Midbrain (tissue), 1 donor: ENCODE data around the gene POGZ.
A peak's percentile ranks its signal among the peaks of the same experiment; 100 is the strongest.
"Not testable (repeated sequence)": the region's sequence is repeated elsewhere in the genome, so short reads cannot be mapped to it uniquely, and the experiment has no call there.

Experiments
- DNase-seq: peaks from one replicate; lab custom pipeline; 2025; lab: John Stamatoyannopoulos, UW

POGZ gene

DNA sequence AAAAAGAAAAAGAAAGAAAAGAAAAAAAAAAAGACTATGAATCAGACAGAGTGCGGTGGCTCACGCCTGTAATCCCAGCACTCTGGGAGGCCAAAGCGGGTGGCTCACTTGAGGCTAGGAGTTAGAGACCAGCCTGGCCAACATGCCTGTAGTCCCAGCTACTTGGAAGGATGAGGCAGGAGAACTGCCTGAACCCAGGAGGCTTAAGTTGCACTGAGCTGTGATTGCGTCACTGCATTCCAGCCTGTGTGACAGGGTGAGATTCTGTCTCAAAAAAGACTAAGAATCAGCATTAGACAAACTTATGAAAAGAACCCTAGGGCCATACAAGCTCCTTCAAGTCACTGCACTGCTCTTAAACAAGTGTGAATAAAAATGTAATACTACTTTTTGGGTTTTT is 43.1 kb downstream of the POGZ start:
- DNase-seq: no peak

DNA sequence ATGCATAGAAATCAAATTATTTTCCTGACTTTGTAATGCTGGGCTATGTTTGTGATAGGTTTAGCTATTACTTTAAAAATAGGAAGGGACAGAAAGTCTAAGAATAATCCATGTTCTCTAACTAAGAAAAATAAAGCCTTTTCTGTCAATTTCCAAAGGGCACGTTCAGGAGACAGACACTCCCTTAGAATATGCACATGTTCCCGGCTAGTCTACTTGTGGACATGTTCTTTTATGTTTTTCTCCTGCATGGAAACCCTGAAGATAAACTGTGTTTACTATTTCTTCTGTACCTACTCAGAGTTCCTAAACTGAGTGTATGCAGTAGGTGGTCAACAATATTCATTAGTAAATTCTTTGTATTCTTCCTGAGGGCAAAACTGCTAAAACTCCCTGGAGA is 47.4 kb downstream of the POGZ start:
- no peak for DNase-seq

DNA sequence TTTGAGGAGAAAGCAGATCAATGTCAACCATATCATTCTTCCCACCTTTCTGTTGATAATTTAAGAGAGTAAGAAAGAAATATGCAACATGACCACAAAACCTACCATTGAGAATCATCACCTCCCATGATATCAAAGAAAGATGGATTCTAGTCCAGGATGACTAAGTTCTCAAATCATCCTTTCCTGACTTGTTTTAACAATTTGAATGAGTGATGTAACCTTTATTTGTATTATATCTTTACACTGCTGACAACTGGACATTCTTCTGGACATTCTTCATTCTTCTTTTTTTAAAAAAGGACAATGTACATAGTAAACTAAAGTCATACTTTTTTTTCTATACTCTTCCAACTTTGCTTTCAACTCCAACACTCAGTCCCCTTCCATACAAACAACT is 50.4 kb downstream of the POGZ start:
- DNase-seq: no peak

DNA sequence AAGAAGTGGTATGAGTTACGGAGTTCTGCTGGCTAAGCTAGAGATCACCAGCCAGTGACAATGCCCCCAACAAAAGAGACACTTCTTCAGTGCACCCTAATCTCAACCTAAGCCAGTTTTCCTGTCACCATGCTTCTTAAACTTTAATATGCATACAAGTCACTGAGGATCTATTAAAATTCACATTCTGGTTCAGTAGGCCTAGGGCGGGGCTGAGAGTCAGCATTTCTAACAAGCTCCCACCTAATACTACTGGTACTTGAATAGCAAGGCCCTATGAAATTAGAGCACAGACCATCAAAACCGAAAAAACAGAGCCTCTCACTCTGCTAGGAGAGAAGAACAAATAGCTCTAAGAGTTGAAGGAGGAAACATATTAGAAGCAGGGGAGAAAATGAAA is 52.0 kb downstream of the POGZ start:
- DNase-seq: no peak

DNA sequence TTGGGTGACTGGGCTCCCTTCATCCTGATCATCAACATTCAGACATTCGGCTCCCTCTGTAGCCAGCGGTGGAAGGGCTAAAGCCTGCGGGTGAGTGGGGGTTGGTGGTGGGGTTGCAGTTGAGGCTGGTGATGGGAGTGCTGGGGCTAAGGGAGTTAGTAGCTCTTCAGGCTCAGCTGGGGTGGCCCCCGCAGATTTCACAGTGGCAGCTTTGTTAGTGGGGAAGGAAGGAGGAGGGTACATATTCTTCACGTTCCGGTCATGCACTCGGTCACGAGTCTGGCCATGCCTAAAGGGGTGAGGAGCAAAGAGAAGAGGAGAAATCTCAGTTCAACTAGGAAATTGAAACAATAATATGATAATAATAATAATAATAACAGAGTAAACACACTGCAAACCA is 53.1 kb downstream of the POGZ start:
- peak; percentile 9 for DNase-seq

DNA sequence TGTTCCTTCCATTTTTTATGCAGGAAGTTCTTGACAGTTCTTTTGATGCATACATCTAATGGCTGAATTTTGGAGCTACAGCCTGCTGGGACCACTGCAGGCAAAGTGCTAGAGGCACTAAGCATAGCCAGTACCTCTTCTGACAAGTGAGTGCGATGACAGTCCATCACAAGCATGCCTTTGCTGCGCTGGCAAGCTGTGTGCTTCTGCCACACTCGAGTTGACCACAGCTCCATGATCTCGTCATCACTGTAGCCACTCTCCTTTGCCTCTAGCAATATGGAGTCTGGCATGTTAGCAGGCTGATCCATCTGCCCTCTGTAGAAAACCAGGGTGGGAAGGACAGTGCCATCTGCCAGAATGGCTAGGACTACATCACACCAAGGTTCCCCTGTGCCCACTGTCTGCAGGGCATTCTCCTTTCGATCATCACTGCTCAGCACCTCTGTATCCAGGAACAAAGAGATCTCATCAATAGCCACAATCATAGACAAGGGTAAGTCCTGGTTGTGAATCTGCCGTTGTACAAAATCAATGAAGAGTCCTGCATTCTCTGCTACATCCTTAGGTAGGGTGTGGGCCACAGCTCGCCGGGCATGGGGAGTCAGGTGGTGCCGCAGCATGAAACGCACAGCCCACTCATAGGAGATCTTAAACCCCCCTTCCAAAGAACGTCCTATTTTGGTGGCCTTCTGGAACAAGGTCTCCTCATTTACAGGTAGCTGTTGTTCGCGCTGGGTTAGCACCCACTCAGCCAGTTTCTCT is 53.9 kb downstream of the POGZ start:
- no peak for DNase-seq

DNA sequence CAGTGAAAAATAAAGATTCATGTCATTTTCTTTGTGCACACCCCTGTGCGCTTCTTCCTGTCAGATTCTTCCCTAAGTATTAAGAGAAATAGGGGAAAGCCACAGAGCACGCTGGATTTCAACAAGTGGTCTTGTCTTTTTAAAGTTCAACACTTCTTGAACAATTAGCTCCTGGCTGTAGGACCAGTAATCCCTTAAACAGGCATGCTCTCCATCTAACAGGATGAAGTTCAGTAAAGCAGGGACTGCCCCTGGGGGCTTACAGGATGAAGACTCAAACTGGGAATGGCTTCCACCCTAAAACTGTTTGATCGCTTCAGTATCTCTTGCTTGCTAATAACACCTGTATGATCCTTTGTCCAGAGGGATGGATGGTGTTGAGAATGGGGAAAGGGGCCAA is 55.7 kb downstream of the POGZ start:
- DNase-seq: no peak

DNA sequence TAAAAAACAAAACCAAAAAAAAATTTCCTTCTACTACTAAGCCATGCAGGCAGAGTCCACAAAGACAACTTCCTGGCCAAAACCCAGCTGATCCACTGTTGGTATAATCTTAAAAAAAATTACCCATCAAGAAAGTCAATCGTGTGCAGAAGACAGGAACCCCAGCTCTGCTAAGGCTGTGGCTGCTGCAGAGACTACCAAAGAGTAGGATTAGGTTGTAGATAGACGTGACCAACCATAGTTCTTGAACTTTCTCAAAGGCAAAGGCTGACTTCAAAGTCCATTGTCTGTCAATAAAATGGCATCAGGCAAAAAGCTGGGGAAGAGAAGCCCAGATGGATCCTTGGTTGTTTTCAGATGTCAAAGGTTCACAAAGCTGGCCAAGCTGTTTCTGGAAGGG is 56.5 kb downstream of the POGZ start:
- no peak for DNase-seq

DNA sequence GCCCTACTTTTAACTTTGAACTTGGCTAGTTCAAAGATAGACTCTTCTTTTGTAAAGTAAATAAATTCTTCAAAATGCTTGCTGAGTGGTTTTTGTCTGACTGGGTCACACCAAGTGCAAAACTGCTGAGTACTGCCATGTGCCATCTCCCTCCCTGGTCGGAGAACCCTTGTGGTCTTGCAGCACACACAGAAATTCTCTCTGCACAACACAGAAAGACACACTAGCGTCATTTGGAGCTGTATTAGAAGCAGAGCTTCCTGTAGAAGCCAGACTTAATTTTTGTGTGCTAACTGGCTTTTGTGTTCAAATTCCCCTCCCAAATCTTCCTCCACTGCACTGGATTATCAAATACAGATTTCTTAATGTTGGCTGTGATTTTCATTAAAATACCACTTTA is 57.4 kb downstream of the POGZ start:
- DNase-seq: no peak

DNA sequence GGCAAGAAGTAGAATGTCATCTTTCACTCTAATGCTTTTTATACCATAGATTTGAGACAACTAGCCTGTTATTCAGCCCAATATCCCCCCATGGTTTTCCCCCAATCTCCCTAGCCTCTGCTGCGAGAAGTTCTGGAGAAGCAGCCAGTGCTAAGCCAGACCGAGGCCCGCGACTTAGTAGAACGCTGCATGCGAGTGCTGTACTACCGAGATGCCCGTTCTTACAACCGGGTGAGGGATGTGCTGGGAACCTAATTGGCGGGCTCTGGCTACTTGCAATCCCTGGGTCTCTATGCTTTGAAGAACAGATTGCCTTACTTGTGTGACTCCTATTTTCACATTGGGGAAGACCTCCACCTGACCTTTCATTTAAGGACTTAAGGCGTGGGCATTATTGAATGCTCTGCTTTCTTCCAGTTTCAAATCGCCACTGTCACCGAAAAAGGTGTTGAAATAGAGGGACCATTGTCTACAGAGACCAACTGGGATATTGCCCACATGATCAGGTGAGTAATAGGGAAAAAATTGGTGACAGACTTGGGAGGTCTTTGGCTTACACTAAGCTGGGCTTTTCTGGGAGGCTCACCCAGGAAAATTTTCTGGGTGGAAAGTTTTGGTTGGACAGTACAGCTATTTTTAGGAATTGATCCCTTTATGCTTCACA is 58.0 kb downstream of the POGZ start:
- DNase-seq: no peak

DNA sequence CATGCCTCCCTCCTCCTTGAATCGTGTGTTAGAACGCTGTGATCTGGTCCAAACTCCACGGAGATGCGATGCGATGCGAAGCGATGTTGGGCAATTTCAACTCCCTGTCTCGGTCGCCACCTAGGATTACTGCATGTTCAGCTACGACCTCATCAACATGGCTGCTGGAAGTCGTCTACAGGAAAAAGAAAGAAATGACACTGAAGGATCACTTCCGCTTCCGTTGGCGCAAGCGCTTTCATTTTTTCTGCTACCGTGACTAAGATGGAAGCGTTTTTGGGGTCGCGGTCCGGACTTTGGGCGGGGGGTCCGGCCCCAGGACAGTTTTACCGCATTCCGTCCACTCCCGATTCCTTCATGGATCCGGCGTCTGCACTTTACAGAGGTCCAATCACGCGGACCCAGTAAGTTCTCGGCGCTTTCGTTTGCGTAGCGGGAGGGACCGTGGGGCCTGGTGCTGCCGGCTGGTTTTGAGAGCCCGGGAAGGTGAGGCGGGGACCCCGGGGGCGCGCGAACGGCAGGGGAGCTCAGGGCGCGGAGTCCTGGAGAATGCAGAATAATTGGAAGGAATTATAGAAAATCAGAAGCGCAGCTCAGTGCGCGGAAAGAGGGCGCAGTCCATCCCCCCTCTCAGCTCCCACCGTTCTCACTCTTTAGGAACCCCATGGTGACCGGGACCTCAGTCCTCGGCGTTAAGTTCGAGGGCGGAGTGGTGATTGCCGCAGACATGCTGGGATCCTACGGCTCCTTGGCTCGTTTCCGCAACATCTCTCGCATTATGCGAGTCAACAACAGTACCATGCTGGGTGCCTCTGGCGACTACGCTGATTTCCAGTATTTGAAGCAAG is 59.7 kb downstream of the POGZ start, which contains the start of gene PSMB4:
TSS of gene PSMB4 (plus strand) at position 250 of the 848 bp plus-strand sequence. CDS start at position 265, 15 bp downstream.
- DNase-seq: peak; percentile 96

DNA sequence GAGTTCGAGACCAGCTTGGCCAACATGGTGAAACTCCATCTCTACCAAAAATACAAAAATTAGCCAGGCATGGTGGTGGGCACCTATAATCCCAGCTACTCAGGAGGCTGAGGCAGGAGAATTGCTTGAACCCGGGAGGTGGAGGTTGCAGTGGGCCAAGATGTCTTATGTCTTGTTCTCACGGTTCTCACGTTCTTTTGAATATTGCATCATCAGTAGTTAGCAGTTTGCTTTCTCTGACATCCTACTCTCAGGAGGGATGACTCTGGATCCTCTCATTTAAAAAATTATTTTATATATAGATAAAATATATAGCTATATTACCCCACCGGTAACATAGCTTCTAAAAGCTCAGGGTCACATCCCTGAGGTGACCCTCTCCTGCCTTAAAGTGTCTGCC is 63.0 kb downstream of the POGZ start:
- DNase-seq: not testable (repeated sequence)

DNA sequence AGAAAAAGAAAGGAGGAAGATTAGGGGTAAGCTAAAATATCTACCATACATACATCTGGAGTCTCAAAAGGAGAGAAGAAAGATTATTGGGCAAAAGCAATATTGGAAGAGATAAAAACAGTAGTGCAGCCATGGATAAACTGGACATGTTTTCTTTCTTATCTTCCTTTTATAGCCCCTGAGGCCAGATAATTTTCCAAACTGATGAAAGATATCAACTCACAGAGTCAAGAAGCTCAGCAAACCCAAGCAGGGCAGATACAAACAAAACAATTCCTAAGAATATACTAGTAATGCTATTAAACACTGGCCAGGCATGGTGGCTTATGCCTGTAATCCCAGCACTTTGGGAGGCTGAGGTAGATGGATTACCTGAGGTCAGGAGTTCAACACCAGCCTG is 65.7 kb downstream of the POGZ start:
- DNase-seq: no peak

DNA sequence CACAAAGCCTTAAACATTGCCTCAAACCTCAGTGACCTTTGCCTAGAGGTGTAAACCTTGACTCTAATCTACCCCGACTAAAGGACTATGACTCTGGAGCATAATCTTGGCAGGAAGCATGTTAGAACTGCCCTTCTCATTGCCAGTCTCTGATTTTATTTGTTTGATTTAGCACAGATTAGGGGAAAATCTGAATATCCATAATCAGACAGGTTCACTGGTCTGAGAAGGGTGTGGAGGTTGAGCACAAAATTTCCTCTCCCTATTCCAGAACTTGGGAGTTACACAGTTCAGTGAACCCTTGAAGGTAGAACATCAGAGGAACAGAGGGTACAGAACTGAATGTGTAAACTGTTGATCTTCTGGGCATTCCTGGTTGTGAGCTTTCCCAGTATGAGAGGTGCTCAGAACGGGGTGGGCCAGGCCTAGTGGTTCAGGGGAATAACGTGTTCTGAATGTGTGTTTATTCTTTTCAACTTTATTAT is 68.2 kb downstream of the POGZ start:
- DNase-seq: no peak

DNA sequence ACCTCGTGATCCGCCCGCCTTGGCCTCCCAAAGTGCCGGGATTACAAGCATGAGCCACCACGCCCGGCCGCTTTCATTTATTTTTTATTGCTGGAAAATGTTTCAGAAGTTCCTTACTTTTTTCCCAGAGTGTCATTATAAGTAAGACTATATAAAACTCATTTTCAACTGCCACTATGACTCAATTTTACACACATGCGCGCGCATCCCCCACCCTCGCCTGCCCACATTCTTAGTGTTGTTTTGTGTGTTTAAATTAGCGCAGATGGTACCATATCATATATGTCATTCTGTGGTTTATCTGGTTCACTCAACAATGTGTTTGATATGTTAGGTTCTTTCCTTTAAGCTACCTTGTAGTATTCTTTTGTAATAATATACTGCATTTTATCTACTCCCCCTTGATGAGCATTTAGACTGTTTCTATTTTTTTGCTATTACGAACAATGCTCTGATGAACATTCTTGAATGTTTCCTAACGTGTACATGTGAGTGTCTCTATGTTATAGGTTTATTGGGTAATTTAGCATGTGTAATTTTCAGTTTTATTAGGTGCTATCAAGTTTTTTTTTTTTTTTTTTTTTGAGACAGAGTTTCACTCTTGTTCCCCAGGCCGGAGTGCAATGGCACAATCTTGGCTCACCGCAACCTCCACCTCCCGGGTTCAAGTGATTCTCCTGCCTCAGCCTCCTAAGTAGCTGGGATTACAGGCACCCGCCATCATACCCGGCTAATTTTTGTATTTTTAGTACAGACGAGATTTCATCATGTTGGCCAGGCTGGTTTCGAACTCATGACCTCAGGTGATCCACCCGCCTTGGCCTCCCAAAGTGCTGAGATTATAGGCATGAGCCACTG is 68.8 kb downstream of the POGZ start:
- not testable (repeated sequence) for DNase-seq

DNA sequence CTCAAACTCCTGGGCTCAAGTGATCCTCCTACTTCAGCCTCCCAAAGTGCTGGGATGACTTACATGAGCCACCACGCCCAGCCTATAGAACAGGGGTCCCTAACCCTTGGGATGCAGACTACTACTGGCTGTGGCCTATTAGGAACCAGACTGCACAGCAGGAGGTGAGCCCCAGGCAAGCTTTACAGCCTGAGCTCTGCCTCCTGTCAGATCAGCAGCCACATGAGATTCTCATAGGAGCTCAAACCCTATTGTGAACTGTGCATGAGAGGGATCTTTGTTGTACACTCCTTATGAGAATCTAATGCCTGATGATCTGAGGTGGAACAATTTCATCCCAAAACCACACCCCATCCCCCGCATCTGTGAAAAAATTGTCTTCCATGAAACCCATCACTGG is 73.3 kb downstream of the POGZ start:
- DNase-seq: no peak

DNA sequence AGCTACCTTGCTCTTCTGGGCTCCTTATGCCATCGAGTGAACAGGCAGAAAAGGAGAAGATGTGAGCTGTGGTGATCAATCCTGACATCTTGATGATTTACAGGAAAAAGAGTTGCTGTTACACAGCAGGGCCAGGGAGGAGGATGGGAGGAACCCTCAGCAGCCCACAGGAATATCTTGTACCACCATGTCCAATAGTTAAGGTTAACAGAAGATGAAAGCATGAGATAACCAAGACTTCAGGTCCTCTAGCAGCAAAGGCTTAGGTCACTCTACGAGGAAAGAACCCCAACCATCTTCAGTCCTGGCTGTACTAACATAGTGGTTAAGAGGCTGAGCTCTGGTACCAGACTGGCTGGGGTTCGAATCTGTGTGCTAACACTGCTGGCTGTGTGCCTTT is 74.7 kb downstream of the POGZ start:
- DNase-seq: no peak

DNA sequence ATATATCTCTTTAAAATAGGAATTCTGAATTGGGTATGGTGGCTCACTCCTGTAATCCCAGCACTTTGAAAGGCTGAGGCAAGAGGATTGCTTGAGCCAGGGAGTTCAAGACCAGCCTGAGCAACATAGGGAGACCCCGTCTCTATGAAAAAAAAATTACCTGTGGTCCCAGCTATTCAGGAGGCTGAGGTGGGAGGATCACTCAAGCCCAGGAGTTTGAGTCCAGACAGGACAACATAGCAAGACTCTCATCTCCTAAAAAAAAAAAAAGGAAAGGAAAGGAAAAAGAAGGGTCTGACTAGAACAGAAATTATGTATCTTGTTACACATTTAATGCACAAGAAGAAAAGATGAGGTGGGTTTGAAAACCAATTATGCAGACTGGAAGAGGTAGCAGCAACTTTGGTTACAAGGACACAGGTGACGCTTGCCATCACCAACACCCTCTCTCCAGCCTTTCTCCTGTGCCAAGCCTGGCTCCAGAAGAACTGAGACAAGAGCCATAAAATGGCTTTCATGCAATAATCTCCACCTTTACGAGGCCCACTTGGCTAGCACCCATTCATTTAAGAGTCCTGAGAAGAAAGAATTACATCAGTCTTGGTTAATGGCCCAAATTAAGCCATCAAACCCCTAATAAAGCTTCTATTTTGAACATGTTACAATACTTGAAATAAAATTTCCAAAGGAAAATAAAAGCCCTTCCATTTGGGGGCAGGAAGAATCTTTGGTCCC is 82.0 kb downstream of the POGZ start:
- DNase-seq: no peak

DNA sequence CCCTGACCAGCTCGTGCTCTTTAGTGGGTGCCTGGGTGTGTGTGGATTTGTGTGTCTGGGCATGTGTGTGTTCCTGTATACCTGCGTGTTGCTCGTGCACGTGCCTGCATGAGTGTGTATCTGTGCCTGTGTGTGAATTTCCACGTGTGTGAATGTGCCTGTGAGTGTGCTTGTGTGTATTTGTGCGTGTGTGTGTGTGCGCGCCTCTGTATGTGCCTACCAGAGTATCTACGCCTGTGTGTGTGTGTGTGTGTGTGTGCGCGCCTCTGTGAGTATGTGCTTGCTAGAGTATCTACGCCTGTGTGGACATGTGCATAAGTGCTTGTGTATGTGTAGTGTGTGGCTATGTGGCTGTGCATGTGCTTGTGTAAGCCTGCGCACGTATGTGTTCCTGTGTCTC is 86.1 kb downstream of the POGZ start:
- no peak for DNase-seq

DNA sequence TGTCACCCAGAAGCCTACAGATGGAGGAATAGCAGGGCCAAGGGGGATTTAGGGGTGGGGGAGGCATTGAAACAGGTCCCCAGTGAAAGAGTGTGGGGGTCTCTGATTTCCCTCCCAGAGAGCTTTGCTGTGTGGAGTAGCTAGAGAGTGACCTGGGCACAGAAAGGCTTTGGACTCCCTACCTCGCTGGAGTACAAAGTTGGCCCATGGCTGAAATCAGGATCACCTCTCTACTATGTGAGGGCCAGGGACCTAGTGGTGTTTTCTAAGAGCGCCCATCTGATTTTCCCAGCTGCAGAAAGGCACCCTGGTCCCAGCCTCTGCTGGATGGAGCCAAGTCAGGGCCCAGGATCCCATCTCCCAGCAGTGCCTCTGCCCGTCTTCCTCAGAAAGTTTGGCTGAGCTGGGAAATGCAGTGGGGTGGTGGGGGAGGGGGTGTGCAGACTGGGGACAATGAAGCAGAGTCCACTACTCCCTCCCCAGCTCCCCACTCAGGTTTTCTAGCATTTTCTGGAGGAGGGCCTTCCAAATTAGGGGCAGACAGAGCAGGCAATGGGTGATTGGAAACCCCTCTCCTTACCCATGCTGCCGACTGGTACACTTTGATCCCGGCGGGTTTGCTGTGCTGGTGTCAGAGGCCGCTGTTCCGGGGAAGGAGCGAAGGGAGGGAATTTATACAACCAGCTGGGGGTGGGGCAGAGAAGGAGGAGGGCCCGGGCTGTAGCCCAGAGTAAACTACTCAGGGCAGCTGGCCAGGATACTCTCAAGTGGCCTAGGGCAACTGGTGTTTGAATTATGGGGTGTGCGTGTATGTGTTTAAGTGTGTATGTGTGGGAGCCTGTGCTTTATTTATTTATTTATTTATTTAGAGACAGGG is 87.0 kb downstream of the POGZ start, which contains the start of gene SELENBP1:
TSS of gene SELENBP1 (minus strand) at position 648 of the 877 bp plus-strand sequence. CDS start at position 584, 64 bp downstream.
- DNase-seq: peak; percentile 67
